ENCODE results near the gene KCNQ1.

KCNQ1 gene

DNA sequence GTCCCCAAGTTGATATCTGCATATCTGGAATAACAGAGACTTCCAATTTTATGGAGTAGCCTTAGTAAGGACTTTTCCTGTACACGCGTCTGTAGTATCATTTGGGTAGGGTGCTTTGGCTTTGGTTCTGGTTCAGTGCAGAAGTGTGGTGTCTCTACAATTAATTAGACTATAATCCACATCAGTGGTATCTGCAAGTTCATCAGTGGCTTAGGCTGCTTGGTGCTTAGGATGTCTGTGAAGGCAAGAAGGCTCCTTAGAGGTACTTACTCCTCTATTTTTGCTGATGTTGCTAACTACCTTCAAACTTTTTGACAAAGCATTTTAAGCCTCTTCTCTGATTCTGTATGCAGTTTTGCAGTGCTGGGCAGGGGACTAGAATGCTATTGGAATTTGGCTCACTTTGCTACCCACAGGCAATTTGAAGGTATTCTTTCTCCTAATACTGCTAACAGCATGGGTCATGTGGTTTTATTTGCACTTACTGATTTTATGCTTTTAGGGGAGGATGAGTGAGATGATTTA lies 205.6 kb downstream of the KCNQ1 start:
- no peaks in the 10 kb centered on the region for H3K4me1 Mint-ChIP-seq
- H3K27me3 Mint-ChIP-seq: no peaks in the 10 kb centered on the region
- no peak for DNase-seq
- CTCF ChIA-PET: no interaction called here
- H3K36me3 Mint-ChIP-seq: peaks cover 15% of the 10 kb centered on the region
- no peak overlapping the region for H3K27ac Mint-ChIP-seq
- no peak overlapping the region for H3K4me3 Mint-ChIP-seq
- peaks cover 35% of the 10 kb centered on the region for H3K9me3 Mint-ChIP-seq

DNA sequence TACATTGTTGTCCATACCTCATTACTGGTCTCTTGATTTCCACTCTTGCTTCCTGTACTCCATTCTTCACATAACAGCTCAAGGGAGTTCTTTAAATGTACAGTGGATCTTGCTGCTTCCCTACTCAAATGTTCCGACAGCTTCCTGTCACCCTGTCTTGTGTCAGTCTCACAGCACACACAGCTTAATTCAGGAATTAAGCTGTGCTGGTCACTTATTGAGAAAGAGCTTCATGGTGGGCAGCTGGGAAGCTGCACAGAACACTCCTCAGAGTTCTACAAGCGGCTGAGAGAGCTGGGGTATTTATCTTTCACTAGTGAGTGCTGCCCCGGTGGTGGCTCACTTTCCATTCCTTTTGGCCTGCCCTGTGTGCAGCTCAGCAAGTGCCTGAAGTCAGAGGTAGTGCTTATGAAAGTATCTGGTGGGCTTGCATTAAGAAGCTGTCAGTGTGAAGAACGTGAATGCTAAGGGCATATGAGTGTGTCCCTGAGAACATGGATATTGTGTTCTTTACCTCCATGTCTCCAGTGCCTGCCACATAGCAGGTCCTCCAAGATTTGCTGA lies 206.3 kb downstream of the KCNQ1 start:
- CTCF ChIA-PET: no interaction called here
- no peak for DNase-seq
- H3K36me3 Mint-ChIP-seq: peaks cover 15% of the 10 kb centered on the region
- no peaks in the 10 kb centered on the region for H3K4me1 Mint-ChIP-seq
- no peak overlapping the region for H3K27ac Mint-ChIP-seq
- H3K27me3 Mint-ChIP-seq: no peaks in the 10 kb centered on the region
- peaks cover 31% of the 10 kb centered on the region for H3K9me3 Mint-ChIP-seq
- no peak overlapping the region for H3K4me3 Mint-ChIP-seq

DNA sequence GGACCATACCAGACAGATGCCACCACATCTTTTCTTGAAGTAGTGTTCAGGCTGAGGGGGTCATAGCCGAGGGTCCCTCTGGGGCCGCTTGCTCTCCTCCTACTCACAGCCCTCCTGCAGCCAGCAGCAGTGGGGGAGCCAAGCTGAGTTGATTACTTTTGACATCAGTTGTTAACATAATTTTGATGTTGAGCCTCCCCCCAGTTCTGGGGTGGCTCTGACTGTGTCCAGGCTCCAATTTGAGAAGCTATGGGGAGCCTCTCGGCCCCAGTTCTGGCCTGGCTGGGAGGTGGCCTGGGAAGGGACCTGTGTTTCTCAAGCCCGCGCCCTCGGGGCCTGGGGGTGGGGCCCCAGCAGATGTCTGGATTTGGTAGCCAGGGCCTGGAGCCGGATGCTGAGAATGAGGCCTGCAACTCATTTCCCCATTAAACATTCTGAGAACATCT lies 207.0 kb downstream of the KCNQ1 start:
- no peaks in the 10 kb centered on the region for H3K4me1 Mint-ChIP-seq
- H3K36me3 Mint-ChIP-seq: peaks cover 15% of the 10 kb centered on the region
- H3K27ac Mint-ChIP-seq: no peak overlapping the region
- no peak for DNase-seq
- H3K9me3 Mint-ChIP-seq: peaks cover 31% of the 10 kb centered on the region
- H3K4me3 Mint-ChIP-seq: no peak overlapping the region
- CTCF ChIA-PET: no interaction called here
- H3K27me3 Mint-ChIP-seq: no peaks in the 10 kb centered on the region

DNA sequence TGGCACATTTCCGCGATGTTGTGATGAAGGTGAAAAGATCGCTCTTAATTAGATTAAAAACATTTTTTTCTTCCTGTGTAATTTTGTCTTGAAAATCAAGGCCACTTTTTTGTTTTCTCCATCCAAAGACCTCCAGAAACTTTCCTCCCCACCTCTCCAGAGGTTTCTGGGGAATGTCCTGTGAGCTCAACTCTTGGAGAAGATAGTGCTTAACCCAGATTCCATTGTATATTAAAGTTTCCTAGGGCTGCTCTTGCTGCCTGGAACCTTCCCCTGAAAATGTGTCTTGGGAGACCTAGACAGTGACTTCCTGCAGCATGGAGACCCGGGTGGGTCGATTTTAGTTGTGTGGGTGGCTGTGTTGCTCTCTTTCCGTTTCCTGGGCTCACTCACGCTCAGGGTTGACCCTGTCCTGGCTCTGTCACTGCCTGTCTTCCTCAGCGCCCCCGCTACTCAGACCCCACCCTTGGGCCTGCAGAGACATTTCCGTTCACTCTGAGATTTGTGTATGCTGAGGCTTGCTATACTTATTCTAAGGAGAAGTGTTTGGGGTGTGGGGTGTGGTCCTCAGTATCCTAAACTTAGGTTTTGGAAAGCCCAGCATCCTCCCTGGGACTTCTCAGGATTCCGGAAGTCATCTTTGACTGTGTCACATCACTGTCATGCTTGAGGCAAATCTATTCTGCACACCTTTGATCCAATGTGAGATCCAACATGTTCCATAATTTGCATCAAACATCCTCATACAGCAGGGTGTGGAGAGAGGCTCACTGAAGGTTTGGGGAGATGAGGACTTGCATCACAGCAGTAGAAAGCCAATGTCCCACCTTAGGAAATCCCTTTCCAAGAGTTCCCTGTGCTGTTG lies 207.8 kb downstream of the KCNQ1 start:
- Mint-ChIP-seq H3K27me3 (no peaks in the 10 kb centered on the region), H3K36me3 (peaks cover 11% of the 10 kb centered on the region), H3K9me3 (peaks cover 26% of the 10 kb centered on the region), H3K4me3 (no peak overlapping the region), H3K4me1 (no peaks in the 10 kb centered on the region), H3K27ac (no peak overlapping the region)
- CTCF ChIA-PET: no interaction called here
- no peak for DNase-seq

DNA sequence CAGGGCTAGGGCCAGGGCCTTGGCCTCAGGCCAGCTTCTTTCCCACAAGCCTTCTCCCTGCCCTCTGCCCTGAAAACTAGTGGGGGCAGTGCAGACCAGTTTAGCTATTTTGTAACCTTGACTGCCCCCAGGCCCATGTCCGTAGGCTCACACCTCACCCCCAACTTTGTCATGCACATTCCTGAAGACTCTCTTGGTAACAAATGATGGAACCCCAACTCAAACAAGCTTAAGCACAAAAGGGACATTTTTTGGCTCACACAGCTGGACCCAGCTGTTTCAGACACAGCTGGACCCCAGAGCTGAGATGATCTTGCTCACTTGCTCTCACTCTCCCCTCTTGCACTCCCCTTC lies 208.4 kb downstream of the KCNQ1 start:
- no peak overlapping the region for H3K4me3 Mint-ChIP-seq
- peaks cover 11% of the 10 kb centered on the region for H3K36me3 Mint-ChIP-seq
- H3K27ac Mint-ChIP-seq: no peak overlapping the region
- H3K9me3 Mint-ChIP-seq: peaks cover 25% of the 10 kb centered on the region
- no peaks in the 10 kb centered on the region for H3K4me1 Mint-ChIP-seq
- no peak for DNase-seq
- no peaks in the 10 kb centered on the region for H3K27me3 Mint-ChIP-seq
- CTCF ChIA-PET: no interaction called here

DNA sequence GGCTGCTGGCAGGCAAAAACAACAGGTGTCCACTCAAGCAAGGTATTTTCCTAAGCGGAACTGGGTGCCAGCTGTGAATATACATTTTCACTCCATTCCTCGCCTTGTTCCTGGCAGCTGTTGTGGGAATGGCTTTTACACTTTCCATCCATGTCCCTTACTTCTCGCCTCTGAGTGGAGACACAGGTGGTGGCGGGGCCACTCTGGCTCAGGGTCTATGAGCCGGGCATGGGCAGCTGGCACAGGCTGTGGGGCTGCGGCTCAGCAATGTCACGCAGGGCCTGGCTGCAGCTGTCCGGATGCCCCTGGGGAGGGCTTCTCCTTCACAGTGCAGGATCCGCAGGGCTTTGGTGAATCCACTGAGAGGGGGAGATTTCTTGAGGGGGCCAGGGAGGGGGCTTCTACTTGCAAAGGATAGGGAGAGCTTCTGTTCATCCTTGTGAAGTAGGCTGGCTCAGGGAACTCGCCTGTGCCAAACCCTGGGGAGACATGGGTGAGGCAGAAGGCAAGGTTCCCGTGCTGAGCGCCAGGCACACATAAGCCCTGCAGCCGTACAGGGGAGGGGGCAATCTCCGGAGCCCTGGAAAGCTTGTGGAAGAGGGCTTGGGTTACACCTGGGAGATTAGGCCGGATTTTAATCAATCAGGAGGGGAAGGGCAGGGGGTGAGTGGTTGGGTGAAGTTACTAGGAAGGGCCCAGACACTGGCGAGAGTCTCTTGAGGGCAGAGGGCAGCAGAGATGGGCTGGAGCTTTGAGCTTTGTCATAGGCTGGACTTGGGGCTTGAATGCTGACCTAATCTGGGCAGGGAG lies 209.3 kb downstream of the KCNQ1 start:
- Mint-ChIP-seq H3K4me3 (no peak overlapping the region), H3K4me1 (no peaks in the 10 kb centered on the region), H3K36me3 (peaks cover 15% of the 10 kb centered on the region), H3K27me3 (no peaks in the 10 kb centered on the region), H3K27ac (no peak overlapping the region), H3K9me3 (peaks cover 24% of the 10 kb centered on the region)
- no peak for DNase-seq
- CTCF ChIA-PET: no interaction called here

DNA sequence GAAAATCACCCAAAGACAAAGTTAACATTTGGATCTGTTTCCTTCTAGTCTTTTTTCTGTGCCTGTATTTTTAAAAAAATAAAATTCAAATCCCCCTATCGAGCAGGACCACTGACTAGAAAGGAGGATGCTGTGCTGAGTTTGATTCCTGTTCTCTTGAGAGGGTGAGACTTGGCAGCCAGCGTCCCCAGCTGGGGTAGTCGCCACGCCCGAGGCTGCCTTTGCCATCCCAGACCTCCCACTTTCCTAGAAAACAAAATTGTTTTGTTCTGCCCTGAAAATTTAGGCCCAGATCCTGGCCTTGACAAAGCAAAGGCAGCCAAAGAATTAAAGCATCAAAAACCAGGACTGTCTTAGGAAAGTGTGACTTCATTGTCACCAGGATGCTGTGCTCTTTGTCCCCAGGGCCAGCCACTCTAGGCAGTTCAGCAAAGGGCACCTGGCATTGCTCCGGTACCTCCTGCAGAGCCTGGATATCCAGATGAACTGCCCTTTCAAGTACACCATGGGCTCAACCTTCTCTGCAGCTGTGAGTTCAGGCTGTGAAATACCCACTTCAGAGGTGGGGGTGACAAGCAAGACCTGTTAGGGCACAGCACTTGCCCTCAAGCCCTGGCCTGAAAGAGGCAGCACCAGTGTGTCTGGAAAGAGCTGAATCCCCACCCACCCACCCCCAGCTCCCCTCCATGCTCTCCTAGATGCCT lies 210.4 kb downstream of the KCNQ1 start:
- CTCF ChIA-PET: no interaction called here
- no peak for DNase-seq
- Mint-ChIP-seq H3K4me3 (no peak overlapping the region), H3K36me3 (peaks cover 12% of the 10 kb centered on the region), H3K27me3 (no peaks in the 10 kb centered on the region), H3K27ac (no peak overlapping the region), H3K4me1 (no peaks in the 10 kb centered on the region), H3K9me3 (peaks cover 17% of the 10 kb centered on the region)

DNA sequence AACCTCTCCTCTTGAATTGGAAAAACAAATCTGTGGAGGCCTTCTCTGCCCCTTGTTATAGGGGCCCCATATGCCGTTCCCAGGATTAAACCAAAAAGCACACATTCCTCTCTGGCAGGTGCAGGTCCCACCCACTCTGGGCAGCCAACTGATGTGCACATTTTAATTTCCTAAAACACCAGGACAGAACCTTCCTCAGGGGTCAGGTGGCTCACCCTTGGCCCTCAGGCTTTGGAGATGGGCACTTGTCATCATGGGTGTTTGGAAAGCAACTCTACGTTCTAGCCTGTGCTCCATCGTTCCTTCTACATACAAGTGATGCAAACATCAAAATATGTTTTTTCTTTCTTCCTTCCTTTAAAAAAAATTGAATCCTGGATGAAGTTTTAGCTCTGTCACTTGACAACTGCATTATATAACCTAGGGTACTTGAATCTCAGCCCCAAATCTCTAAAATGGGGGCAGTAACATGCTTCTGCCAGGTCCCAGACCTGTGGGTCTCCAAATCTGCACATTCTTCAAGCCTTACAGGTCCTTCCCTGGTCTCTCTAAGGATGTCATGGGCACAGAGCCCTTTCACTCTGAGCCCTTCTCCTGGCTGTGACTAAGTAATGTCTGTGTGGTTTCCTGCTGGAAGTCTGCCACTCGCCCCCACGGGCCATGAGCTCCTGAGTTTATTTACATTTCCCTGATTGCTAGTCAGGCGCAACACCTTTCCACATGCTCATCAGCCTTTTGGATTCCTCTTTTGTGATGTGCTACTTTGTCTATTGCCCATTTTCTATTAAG lies 211.2 kb downstream of the KCNQ1 start:
- CTCF ChIA-PET: no interaction called here
- H3K27me3 Mint-ChIP-seq: no peaks in the 10 kb centered on the region
- DNase-seq: no peak

DNA sequence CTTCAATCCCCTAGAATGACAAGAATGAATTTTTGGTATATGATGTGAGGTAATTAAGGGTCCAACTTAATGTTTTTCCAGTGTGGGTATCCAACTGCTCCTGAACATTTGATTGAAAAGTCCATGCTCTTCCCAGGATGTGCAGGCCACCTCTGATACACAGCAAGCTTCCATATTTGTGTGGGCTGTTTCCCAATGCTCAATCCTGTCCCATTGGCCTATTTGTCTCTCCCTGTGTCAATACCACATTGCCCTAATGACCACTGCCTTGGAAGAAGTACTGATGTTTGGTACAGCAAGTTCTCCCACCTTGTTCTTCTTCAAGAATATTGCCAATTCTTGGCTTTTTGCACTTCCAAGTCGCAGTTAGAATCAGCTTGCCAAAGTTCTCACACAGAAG lies 212.1 kb downstream of the KCNQ1 start:
- no peak for DNase-seq
- no peak overlapping the region for H3K4me3 Mint-ChIP-seq

More for the DNA sequence above, 211.2 kb downstream of the KCNQ1 start:
- Mint-ChIP-seq H3K4me3 (no peak overlapping the region), H3K4me1 (no peaks in the 10 kb centered on the region), H3K9me3 (peaks cover 15% of the 10 kb centered on the region), H3K27ac (no peak overlapping the region), H3K36me3 (peaks cover 14% of the 10 kb centered on the region)

DNA sequence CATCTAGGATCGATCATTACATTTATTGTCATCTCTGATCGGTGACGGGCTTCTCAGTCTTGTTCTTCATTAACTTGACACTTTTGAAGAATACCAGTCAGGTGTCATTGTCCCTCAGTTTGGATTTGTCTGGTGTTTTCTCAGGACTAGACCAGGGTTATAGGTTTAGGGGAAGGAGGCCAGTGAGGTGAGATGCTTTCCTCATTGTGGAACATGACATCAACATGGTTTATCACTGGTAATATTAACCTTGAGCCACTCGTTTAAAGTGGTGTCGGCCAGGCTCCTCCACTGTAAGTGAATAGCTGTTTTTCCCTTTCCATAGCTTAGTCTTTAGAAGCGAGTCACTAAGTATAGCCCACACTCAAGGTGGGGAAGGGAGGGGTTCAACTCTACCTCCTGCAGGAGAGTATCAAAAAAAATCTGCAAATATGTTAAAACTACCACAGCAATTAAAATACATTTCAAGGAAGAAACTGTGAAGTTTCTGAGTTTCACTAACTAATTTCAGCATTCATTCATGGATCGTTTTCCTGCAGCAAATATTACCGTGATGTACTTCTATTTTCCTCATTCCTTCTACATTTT lies 213.0 kb downstream of the KCNQ1 start:
- H3K4me3 Mint-ChIP-seq: no peak overlapping the region
- H3K27ac Mint-ChIP-seq: no peak overlapping the region
- DNase-seq: no peak
- CTCF ChIA-PET: interaction anchor here (1.2 kb wide), 1 partner anchor 38 kb away, joined by 3 read pairs; no protein-coding TSS in a partner anchor
- H3K4me1 Mint-ChIP-seq: no peaks in the 10 kb centered on the region
- peaks cover 16% of the 10 kb centered on the region for H3K36me3 Mint-ChIP-seq
- H3K9me3 Mint-ChIP-seq: peaks cover 14% of the 10 kb centered on the region
- no peaks in the 10 kb centered on the region for H3K27me3 Mint-ChIP-seq

More for the DNA sequence above, 212.1 kb downstream of the KCNQ1 start:
- peaks cover 14% of the 10 kb centered on the region for H3K9me3 Mint-ChIP-seq
- H3K4me1 Mint-ChIP-seq: no peaks in the 10 kb centered on the region
- H3K36me3 Mint-ChIP-seq: peaks cover 15% of the 10 kb centered on the region
- no peaks in the 10 kb centered on the region for H3K27me3 Mint-ChIP-seq
- no peak overlapping the region for H3K27ac Mint-ChIP-seq
- CTCF ChIA-PET: no interaction called here

DNA sequence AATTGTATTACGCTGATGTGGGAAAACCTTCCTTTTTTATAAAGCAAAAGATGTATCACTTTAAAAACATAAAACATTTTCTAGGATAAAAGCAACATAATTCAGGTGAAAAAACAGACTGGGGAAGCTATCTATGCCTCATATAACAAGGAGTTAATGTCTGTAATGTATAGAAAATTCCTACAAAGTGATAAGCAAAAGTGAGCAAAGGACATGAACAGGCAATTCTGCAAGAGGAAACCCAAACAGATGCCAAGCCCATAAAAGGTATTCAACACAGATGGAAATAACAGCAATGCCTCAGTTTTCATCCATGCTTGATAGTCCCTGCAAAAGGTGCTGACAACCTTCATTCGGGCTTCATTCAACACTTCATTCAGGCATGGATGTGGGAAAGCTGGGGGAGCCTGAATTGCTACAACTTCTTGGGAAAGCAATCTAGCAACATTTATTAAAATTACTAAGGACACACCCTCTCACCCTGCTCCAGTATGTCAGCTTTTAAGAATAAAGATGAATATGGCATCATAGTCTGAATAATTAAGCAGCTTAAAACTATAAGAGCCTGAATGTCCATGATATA lies 215.6 kb downstream of the KCNQ1 start:
- peaks cover 14% of the 10 kb centered on the region for H3K9me3 Mint-ChIP-seq
- no peak overlapping the region for H3K27ac Mint-ChIP-seq
- no peak overlapping the region for H3K4me3 Mint-ChIP-seq
- DNase-seq: no peak
- H3K4me1 Mint-ChIP-seq: no peaks in the 10 kb centered on the region
- CTCF ChIA-PET: no interaction called here
- H3K36me3 Mint-ChIP-seq: peaks cover 20% of the 10 kb centered on the region
- H3K27me3 Mint-ChIP-seq: no peaks in the 10 kb centered on the region

DNA sequence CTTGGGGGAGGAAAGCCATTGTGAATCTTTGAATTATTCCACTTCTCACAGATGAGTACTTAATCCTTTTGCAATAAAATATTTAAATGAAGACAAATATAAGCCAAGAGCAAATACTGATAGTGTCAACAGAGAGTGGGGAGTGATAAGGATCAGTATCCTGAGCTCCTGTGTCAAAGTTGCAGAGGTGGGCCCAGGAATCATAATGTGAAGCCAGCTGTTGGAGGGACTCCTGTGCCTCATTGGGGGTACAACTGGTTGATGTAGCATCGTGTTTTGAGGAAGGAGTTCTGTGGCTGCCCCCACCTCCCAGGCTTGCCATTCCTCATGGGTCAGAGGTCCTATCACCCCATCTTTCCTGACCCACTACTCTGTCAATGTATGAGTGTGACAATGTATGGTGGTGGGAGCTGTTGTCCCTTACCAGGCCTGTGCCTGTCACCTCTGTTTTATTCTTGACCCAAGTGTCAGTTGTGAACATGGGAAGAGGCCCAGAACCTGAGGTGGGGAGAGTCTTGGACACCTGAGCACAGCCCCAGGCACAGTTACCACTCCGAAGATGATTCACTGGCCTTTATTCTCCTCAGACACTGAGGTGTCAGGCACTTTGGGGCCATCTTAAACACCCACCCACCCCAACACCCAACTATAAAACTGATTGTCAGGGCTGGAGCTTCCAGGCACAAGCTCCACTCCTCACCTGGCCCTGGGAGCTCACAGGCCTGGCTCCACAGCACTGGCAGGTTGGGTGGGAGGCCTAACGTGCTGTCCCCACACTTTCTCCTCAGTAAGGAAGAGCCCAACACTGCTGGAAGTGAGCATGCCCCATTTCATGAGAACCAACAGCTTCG lies 216.6 kb downstream of the KCNQ1 start:
- Mint-ChIP-seq H3K27ac (no peak overlapping the region), H3K27me3 (no peaks in the 10 kb centered on the region), H3K36me3 (peaks cover 20% of the 10 kb centered on the region), H3K4me1 (no peaks in the 10 kb centered on the region), H3K9me3 (peaks cover 14% of the 10 kb centered on the region), H3K4me3 (no peak overlapping the region)
- CTCF ChIA-PET: no interaction called here
- DNase-seq: no peak

Measured in activated naive CD4-positive, alpha-beta T cell treated with anti-CD3 and anti-CD28 coated beads, Interleukin-2, amount 10 ng/mL, durations not matched to agents 7 days and 5 days (primary cell).